ENCODE measurements around the gene DUSP28.

- no peak for TF ChIP-seq CTCF (IDR thresholded peaks at IDR 0.05)
- no peak for TF ChIP-seq POLR2AphosphoS5 (IDR thresholded peaks at IDR 0.05)
Measured at GRCh38 chr2:240569523-240569997, 9.4 kb downstream of the DUSP28 start.

All from transverse colon (tissue), 4 donors.